SU-DHL-6 (cell line): ENCODE measurements around the gene FDXR.

Experiments
- EZH2phosphoT487 ChIP-seq: fragments of 200-600 bp; sonication (generic), shearing (Covaris generic); conservative IDR thresholded peaks from 2 replicates; pipeline ENCODE4 v1.6.1; 2018; ENCODE audit warnings: mild to moderate bottlenecking, antibody characterized with exemption, low read length, moderate library complexity, mixed read lengths
- TF ChIP-seq, protein P1 (sequence below): fragments of 200-600 bp; sonication (generic); IDR thresholded peaks from one replicate; pipeline ENCODE4 v1.5.1; 2017; ENCODE audit warnings: antibody characterized with exemption, mild to moderate bottlenecking, low read length, moderate library complexity; ENCODE audit not compliant: insufficient read depth, poor library complexity, severe bottlenecking

- TF ChIP-seq, protein P1, sequence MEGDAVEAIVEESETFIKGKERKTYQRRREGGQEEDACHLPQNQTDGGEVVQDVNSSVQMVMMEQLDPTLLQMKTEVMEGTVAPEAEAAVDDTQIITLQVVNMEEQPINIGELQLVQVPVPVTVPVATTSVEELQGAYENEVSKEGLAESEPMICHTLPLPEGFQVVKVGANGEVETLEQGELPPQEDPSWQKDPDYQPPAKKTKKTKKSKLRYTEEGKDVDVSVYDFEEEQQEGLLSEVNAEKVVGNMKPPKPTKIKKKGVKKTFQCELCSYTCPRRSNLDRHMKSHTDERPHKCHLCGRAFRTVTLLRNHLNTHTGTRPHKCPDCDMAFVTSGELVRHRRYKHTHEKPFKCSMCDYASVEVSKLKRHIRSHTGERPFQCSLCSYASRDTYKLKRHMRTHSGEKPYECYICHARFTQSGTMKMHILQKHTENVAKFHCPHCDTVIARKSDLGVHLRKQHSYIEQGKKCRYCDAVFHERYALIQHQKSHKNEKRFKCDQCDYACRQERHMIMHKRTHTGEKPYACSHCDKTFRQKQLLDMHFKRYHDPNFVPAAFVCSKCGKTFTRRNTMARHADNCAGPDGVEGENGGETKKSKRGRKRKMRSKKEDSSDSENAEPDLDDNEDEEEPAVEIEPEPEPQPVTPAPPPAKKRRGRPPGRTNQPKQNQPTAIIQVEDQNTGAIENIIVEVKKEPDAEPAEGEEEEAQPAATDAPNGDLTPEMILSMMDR, result no peak
- TF ChIP-seq EZH2phosphoT487, result no peak
These were observed 7.1 kb downstream of the FDXR start for GRCh38 chr17:74865504-74866197.
